Measurements from ENCODE around the gene GNAO1.

GRCh38 chr16:56268799-56269198 is 77.5 kb downstream of the GNAO1 start:
- no peak for TF ChIP-seq CTCF (IDR thresholded peaks at IDR 0.05; ENCODE audit: insufficient read depth, low read length)
- TF ChIP-seq REST (IDR thresholded peaks at IDR 0.05; ENCODE audit: insufficient replicate concordance, low read depth) = no peak
- no peak for TF ChIP-seq POLR2AphosphoS5 (IDR thresholded peaks at IDR 0.05; ENCODE audit: low read depth)
- TF ChIP-seq GABPA (IDR thresholded peaks at IDR 0.05; ENCODE audit: low read depth) = no peak
